SK-N-MC (cell line): ENCODE results near the gene S100A2.
A peak's percentile ranks its signal among the peaks of the same experiment; 100 is the strongest.

Experiments
- DNase-seq: peaks from one replicate; pipeline ENCODE4 v3.0.0-alpha.2; 2011; ENCODE audit warnings: low read depth, low spot score
- H3K27ac ChIP-seq: fragments of 200-600 bp; sonication (generic); 2 replicates; pipeline ENCODE4 v1.5.1; 2016; ENCODE audit warnings: mixed run types
- H3K36me3 ChIP-seq: fragments of 200-600 bp; sonication (generic); 2 replicates; pipeline ENCODE4 v1.6.1; 2017; ENCODE audit warnings: antibody characterized with exemption, low read length, mixed read lengths; ENCODE audit not compliant: insufficient read depth
- H3K4me3 ChIP-seq: fragments of 200-600 bp; sonication (generic); 2 replicates; pipeline ENCODE4 v1.5.1; 2016
- H3K9ac ChIP-seq: fragments of 200-600 bp; sonication (generic); 2 replicates; pipeline ENCODE4 v1.8.0; 2017; ENCODE audit warnings: mixed run types, mixed read lengths; ENCODE audit not compliant: insufficient read length
- H3K9me3 ChIP-seq: fragments of 200-600 bp; sonication (generic); 2 replicates; pipeline ENCODE4 v1.6.1; 2017; ENCODE audit warnings: low read depth, mild to moderate bottlenecking, antibody characterized with exemption, low read length, moderate library complexity, mixed read lengths
- EZH2 ChIP-seq: fragments of 200-600 bp; sonication (generic); IDR thresholded peaks from one replicate; pipeline ENCODE4 v1.6.1; 2017; ENCODE audit warnings: antibody characterized with exemption
- FOXP2 ChIP-seq: optimal IDR thresholded peaks from 2 replicates; pipeline ENCODE3; 2011; ENCODE audit warnings: mild to moderate bottlenecking, moderate library complexity; ENCODE audit not compliant: insufficient read depth; ENCODE audit errors: extremely low read length, control extremely low read depth
- POLR2AphosphoS5 ChIP-seq: IDR thresholded peaks from 2 replicates; pipeline ENCODE4 v1.6.1; 2012; ENCODE audit warnings: mild to moderate bottlenecking, low read depth, low read length, borderline replicate concordance

The S100A2 gene

DNA sequence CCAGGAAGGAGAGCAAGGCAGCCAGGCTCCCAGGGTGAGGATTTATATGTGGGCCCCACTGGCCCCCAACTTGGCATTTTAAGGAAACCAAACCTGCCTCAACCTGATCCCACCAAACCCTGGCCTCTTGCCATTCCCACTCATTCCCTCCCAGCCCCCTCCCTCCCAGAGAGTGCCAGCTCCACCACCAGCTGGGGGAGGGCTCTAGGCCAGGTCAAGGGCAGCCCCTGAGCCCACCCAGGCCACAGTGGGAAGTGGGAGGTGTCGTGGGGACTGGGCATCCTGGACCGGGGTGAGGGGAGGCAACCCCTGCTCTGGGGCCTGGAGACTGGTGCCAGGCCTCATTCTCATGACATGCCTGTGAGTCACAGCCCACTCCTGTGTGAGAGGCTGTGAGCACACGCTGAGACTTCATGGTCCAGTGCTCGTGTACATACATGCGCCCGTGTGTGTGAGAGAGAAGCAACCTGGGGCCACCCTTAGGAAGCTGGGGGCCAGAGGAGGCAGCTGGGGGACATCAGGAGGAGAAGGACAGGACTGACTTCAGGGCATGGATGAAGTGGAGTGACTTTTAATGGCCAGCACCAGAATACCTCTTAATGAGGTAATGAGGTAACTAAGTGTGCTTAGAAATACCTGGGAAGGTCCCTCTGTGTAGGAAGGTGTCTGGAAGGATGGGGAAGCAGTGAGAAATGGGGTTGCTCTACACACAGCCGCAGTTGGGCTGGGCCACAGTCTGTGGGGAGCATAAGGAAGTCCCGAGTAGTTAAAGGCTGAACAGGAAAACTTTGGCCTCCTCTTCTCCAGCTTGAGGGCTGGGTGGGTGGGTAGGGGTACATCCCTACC lies at the start of gene S100A2:
Gene S100A2 (minus strand): TSS at position 316 of the 846 bp plus-strand sequence. CDS start 1,967 bp downstream, outside the sequence.
- no peak for DNase-seq
- no peaks in the 10 kb centered on the region for H3K9me3 ChIP-seq
- peak within 1 kb of the TSS; percentile 32 for H3K9ac ChIP-seq
- peak within 1 kb of the TSS; percentile 64 for H3K27ac ChIP-seq
- H3K4me3 ChIP-seq = no peak within 1 kb of the TSS
- H3K36me3 ChIP-seq = no peaks in the 10 kb centered on the region
- TF ChIP-seq FOXP2 = no peak
- no peak for TF ChIP-seq EZH2
- no peak for TF ChIP-seq POLR2AphosphoS5

DNA sequence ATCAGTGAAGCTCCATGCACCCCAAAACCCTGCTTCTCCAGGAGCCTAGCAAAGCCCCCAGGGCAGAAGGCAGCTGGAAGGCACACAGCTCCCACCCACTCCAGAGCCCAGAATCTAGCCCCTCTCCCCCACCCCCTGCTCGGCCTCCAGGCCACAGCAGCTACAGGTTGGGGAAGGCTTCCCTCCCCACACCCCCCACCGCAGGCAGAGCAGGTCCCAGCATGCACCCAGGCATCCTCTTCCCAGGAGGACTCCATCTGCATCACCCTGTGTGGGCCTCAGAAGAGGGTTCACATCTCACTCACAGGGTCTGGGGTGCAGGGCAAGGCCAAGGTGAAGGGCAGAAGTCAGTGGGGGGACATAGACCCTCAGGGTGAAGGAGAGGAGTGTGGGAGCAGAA lies 49.8 kb upstream of the S100A2 start:
- Histone ChIP-seq H3K27ac (no peak overlapping the region), H3K9ac (no peak overlapping the region), H3K4me3 (no peak overlapping the region), H3K9me3 (no peaks in the 10 kb centered on the region), H3K36me3 (no peaks in the 10 kb centered on the region)
- TF ChIP-seq POLR2AphosphoS5 (no peak), EZH2 (no peak), FOXP2 (no peak)
- DNase-seq = no peak

DNA sequence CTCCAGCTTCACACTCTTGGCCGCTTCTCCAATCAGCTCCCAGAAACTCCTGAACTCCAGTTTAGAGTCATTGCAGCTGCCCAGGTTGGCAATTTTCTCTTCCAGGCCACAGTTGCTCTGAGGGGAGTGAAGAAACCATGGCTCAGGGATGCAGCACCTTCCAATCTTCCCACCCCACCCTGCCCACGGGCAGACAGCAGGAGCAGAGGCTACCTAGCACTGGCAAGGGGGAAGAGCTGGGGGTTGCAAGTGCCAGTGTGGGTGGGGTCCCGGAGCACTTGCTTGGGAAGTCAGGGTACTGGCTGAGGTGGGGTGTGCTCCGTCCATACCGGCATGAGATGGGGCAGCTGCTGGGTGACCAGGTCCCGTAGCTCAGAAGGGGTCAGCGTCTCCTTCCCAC lies 49.3 kb upstream of the S100A2 start:
- Histone ChIP-seq H3K36me3 (no peaks in the 10 kb centered on the region), H3K9ac (no peak overlapping the region), H3K27ac (no peak overlapping the region), H3K4me3 (no peak overlapping the region), H3K9me3 (no peaks in the 10 kb centered on the region)
- TF ChIP-seq EZH2 = no peak
- TF ChIP-seq FOXP2 = no peak
- no peak for TF ChIP-seq POLR2AphosphoS5
- no peak for DNase-seq

DNA sequence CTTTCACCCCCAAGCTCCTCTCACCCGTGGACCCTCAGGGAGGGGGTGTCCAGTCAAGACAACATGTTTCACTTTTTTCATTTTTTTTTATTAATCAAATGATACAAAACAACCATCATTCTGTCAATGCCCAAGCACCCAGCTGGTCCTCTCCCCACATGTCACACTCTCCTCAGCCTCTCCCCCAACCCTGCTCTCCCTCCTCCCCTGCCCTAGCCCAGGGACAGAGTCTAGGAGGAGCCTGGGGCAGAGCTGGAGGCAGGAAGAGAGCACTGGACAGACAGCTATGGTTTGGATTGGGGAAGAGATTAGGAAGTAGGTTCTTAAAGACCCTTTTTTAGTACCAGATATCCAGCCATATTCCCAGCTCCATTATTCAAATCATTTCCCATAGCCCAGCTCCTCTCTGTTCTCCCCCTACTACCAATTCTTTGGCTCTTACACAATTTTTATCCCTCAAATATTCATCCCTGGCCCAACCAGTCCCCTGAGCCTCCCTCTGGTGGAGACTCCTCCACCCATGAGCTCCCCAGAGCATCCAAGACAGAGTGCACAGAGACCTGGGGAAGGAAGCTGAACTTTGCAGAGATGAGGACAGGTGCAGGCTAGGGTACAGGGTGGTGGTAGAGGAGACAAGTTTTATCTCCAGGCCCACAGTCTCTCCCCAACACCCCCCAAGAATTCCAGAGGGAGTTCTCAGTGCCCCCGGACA lies 48.7 kb upstream of the S100A2 start:
- H3K36me3 ChIP-seq = no peaks in the 10 kb centered on the region
- TF ChIP-seq EZH2 (no peak), POLR2AphosphoS5 (no peak), FOXP2 (no peak)
- H3K9me3 ChIP-seq = no peaks in the 10 kb centered on the region
- H3K27ac ChIP-seq = no peak overlapping the region
- H3K9ac ChIP-seq = no peak overlapping the region
- DNase-seq = no peak
- H3K4me3 ChIP-seq = no peak overlapping the region

DNA sequence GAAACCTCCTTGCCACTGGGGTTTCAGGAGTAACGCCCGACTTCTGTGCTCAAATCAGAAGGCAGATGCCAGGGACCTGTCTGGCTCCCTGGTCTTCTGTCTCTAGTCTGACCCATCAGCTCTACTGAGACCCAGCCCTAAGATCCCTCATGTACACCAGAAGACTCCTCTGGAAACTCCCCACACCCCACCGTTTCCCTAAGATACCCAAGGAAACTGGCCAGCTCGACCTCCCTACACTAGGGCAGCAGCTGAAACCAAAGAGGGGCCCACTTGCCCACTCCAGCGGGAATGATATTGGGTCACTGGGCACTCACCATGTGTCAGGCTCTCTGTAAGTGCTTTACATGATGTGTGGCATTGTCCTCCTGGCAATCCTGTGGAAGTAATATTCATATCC lies 47.8 kb upstream of the S100A2 start:
- Histone ChIP-seq H3K4me3 (no peak overlapping the region), H3K9me3 (no peaks in the 10 kb centered on the region), H3K9ac (no peak overlapping the region), H3K36me3 (no peaks in the 10 kb centered on the region), H3K27ac (no peak overlapping the region)
- TF ChIP-seq EZH2 (no peak), FOXP2 (no peak), POLR2AphosphoS5 (no peak)
- DNase-seq = no peak

DNA sequence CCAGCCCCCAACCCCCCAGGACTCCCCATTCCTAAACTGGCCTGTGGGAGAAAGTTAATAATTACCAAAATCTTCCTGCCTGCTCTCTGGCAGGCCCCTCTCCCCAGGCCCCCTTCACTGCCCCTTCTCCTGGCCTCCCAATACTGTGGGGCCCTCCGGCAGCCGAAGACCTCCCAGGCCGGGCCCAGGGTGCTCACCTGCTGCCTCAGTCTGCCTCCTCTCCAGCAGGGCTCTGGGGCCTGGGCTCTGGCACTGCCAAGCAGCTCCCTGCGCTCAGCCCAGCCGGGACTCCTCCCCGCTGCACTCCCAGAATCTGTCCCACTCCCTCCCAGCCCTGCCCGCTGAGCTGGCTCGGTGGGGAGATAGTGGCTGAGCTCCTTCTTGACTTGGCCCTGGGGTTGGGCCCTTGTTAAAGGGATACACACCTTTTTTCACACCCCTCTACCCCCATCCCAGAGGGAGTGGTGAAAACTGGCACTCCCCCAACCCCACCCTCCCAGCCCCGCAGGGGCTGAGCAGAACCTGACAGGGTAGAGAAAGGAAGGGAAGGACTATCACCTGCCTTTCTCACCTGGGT lies 47.2 kb upstream of the S100A2 start, which contains the start of gene S100A16:
Gene S100A16 (minus strand): TSS at position 383 of the 577 bp plus-strand sequence. CDS start 4,986 bp downstream, outside the sequence.
- H3K9me3 ChIP-seq = no peaks in the 10 kb centered on the region
- TF ChIP-seq POLR2AphosphoS5 = no peak
- no peak for TF ChIP-seq FOXP2
- TF ChIP-seq EZH2 = no peak
- no peak within 1 kb of the TSS for H3K27ac ChIP-seq
- no peaks in the 10 kb centered on the region for H3K36me3 ChIP-seq
- no peak within 1 kb of the TSS for H3K4me3 ChIP-seq
- no peak within 1 kb of the TSS for H3K9ac ChIP-seq
- no peak for DNase-seq

DNA sequence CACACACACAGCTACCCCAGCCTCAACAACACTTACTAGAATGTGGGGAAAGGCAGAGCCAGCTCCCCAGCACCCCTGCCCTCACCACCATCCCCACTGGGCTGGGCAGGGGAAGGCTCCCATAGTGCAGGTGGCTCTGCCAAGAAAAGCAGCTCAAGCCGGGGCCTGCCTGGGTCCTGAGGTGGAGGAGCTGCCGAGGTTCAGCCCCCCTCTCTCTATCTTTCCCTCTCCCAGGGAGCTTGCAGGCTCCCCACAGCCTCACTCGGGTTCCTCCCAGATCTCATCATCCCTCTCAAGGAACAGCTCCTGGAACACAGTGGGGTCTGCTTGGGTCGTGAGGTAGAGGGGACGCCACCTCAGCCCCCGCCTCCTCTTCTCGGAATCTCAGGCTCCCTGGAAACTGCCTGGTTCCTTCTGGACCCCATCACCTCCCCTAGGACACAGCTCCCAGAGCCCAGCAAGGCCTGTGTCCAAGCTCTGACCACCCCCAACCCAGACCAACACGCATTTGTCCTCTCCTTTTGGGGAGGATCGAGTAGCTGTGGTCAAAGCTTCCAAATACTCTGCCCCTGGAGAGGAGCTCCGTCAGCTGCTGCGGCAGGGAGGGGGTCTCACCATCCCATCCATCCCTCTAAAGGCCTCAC lies 46.6 kb upstream of the S100A2 start:
- no peak overlapping the region for H3K9ac ChIP-seq

DNA sequence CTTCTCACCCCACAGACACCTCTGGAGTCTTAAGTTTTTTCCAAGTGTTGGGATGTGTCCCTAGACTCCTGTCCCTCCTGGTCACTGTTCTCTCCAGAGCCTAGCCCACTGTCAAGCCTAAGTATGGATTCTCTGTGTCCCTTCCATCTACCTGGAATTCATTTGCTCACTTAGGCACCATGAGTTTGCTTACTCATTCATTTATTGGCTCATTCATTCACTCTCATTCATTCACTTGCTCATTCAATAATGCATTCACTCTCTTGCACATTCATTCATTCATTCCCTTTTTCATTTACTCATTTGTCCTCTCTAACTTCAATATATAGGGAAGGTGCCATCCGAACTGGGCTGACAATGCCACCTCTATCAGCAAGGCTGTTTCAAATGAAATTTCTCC lies 45.7 kb upstream of the S100A2 start:
- H3K27ac ChIP-seq = no peak overlapping the region
- H3K4me3 ChIP-seq = no peak overlapping the region

More for the DNA sequence above, 46.6 kb upstream of the S100A2 start:
- no peaks in the 10 kb centered on the region for H3K9me3 ChIP-seq
- H3K27ac ChIP-seq = no peak overlapping the region
- DNase-seq = no peak
- TF ChIP-seq EZH2 (no peak), POLR2AphosphoS5 (no peak), FOXP2 (no peak)
- H3K36me3 ChIP-seq = no peaks in the 10 kb centered on the region
- H3K4me3 ChIP-seq = no peak overlapping the region

More for the DNA sequence above, 45.7 kb upstream of the S100A2 start:
- Histone ChIP-seq H3K36me3 (no peaks in the 10 kb centered on the region), H3K9ac (no peak overlapping the region), H3K9me3 (no peaks in the 10 kb centered on the region)
- DNase-seq = no peak
- no peak for TF ChIP-seq FOXP2
- no peak for TF ChIP-seq EZH2
- TF ChIP-seq POLR2AphosphoS5 = no peak
